PC-3 (cell line): ENCODE measurements around the gene NELFE. TPM values are rescaled to one million over a fixed set of nuclear protein-coding genes. Genes with fewer than 3 reads are reported as not detected.
A peak's percentile ranks its signal among the peaks of the same experiment; 100 is the strongest.

ENCODE experiments used
- ATAC-seq: fragments of 200-7000 bp; cut with Tn5 transposase; 2 replicates; pipeline ENCODE4 v1.9.1; 2020; ENCODE audit warnings: mild to moderate bottlenecking, moderate library complexity
- BruUV-seq: library from RNA; stranded (reverse); fragments of 400-500 nt; replicated peaks from 2 replicates; lab custom pipeline; 2021; lab: Mats Ljungman, UMichigan
- CTCF ChIA-PET: fragments of 300-600 bp; sonication (Branson Sonifier 250); formaldehyde crosslinking; loops from one replicate; lab custom pipeline; 2022; ENCODE audit warnings: antibody characterized with exemption; lab: Charles Lee
- POLR2A ChIA-PET: fragments of 300-600 bp; sonication (Branson Sonifier 250); formaldehyde crosslinking; loops from one replicate; lab custom pipeline; 2022; ENCODE audit warnings: antibody characterized with exemption; ENCODE audit not compliant: unreplicated experiment; lab: Charles Lee
- DNase-seq: peaks from one replicate; pipeline ENCODE4 v3.0.0-alpha.2; 2015
- H2AFZ ChIP-seq: fragments of 300-600 bp; sonication (generic); 2 replicates; pipeline ENCODE4 v1.6.0; 2016; ENCODE audit warnings: antibody characterized with exemption, low read length
- H3F3A ChIP-seq: fragments of 300-600 bp; sonication (generic); one replicate; pipeline ENCODE4 v1.6.0; 2017; ENCODE audit warnings: antibody characterized with exemption, low read length, control low read depth, mild to moderate bottlenecking; ENCODE audit not compliant: unreplicated experiment
- H3K27ac ChIP-seq: fragments of 300-600 bp; sonication (generic); 2 replicates; pipeline ENCODE4 v1.5.1; 2016; ENCODE audit warnings: mild to moderate bottlenecking, low read length
- H3K27me3 ChIP-seq: fragments of 300-600 bp; sonication (generic); 2 replicates; pipeline ENCODE4 v1.6.1; 2016; ENCODE audit warnings: low read length, mixed read lengths
- H3K36me3 ChIP-seq: fragments of 300-600 bp; sonication (generic); 2 replicates; pipeline ENCODE4 v1.6.1; 2016; ENCODE audit warnings: low read depth, mixed run types, low read length, mixed read lengths
- H3K4me1 ChIP-seq: fragments of 300-600 bp; sonication (generic); 2 replicates; pipeline ENCODE4 v1.5.1; 2016; ENCODE audit warnings: low read length; ENCODE audit not compliant: insufficient read depth
- H3K4me2 ChIP-seq: fragments of 300-600 bp; sonication (generic); 2 replicates; pipeline ENCODE4 v1.6.0; 2016; ENCODE audit warnings: low read length
- H3K4me3 ChIP-seq: fragments of 300-600 bp; sonication (generic); 2 replicates; pipeline ENCODE4 v1.5.1; 2016; ENCODE audit warnings: mild to moderate bottlenecking, low read length, mixed read lengths
- H3K79me2 ChIP-seq: fragments of 300-600 bp; sonication (generic); 2 replicates; pipeline ENCODE4 v1.6.1; 2017; ENCODE audit warnings: low read length, mixed read lengths
- H3K9ac ChIP-seq: fragments of 300-600 bp; sonication (generic); 2 replicates; pipeline ENCODE4 v1.6.0; 2016; ENCODE audit warnings: mild to moderate bottlenecking, low read length
- H3K9me2 ChIP-seq: fragments of 300-600 bp; sonication (generic); replicated peaks from 2 replicates; pipeline ENCODE4 v1.6.1; 2016; ENCODE audit warnings: mixed run types, low read length, mixed read lengths
- H3K9me3 ChIP-seq: fragments of 300-600 bp; sonication (generic); 2 replicates; pipeline ENCODE4 v1.6.1; 2016; ENCODE audit warnings: low read length, mixed read lengths
- H4K20me1 ChIP-seq: fragments of 300-600 bp; sonication (generic); 2 replicates; pipeline ENCODE4 v1.6.1; 2016; ENCODE audit warnings: low read length, mixed read lengths
- EZH2 ChIP-seq: fragments of 300-600 bp; sonication (generic); IDR thresholded peaks from one replicate; pipeline ENCODE4 v1.6.1; 2017; ENCODE audit warnings: antibody characterized with exemption, mild to moderate bottlenecking, low read length; ENCODE audit not compliant: unreplicated experiment
- EZH2phosphoT487 ChIP-seq: fragments of 300-600 bp; sonication (generic); IDR thresholded peaks from 2 replicates; pipeline ENCODE4 v1.6.1; 2018; ENCODE audit warnings: mild to moderate bottlenecking, antibody characterized with exemption, low read length, borderline replicate concordance
- intact Hi-C: fragments of 100-400 bp; cut with micrococcal nuclease; formaldehyde crosslinking; loops from 2 replicates; pipeline ENCODE4 v1.9.0; 2023
- total RNA-seq: library from RNA; depleted of rRNA; stranded (reverse); fragments of >200 nt; gene quantifications from 2 replicates; pipeline ENCODE4 v1.2.3, GENCODE V29; 2014
- TF ChIP-seq, protein P1 (sequence below): fragments of 300-600 bp; sonication (generic); conservative IDR thresholded peaks from 2 replicates; pipeline ENCODE4 v1.5.1; 2017; ENCODE audit warnings: antibody characterized with exemption, low read depth, mild to moderate bottlenecking, low read length

Gene NELFE
- total RNA-seq, 1 experiment from 2014 or later = 132 TPM

DNA sequence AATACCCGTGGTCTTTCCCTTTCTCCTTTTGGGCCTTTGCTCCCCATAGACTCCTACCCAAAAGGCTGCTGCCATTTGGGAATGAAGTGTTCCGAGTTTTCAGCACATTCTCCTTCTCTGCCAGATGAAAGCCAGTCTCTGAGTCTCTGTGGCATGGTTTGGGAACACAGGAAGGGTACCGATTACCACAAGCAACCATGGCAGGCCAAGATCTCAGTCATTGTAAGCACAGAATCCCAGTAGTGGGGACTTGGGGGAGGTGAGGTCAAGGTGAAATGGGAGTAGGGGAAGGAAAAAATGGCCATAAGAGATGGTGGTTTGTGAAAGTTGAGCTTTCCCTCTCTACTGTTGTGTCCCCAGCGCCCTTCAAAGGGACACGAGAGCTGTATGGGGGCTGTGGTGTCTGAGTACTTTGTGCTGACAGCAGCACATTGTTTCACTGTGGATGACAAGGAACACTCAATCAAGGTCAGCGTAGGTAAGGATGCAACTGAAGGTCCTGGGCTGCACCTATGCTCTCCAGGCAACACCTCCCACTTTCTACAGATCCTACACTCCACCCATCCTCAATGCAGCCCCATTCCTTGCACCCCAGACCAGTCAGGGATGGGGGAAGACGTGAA is 8.7 kb downstream of the NELFE start:
- ATAC-seq = no peak
- ChIA-PET CTCF (no interaction called here), POLR2A (no interaction called here)
- Histone ChIP-seq H3K36me3 (peaks cover 32% of the 10 kb centered on the region), H3K27ac (no peak overlapping the region), H3K79me2 (no peaks in the 10 kb centered on the region), H3K4me1 (peaks cover 19% of the 10 kb centered on the region), H3K9me2 (no peaks in the 10 kb centered on the region), H4K20me1 (no peaks in the 10 kb centered on the region), H2AFZ (no peak overlapping the region), H3F3A (no peaks in the 10 kb centered on the region), H3K4me3 (no peak overlapping the region), H3K9me3 (no peaks in the 10 kb centered on the region), H3K27me3 (no peaks in the 10 kb centered on the region), H3K4me2 (no peak overlapping the region), H3K9ac (no peak overlapping the region)
- intact Hi-C loops = no loop called here
- no peak for DNase-seq
- BruUV-seq = no TSS peak
- TF ChIP-seq EZH2 (no peak), EZH2phosphoT487 (no peak)
- TF ChIP-seq, protein P1, sequence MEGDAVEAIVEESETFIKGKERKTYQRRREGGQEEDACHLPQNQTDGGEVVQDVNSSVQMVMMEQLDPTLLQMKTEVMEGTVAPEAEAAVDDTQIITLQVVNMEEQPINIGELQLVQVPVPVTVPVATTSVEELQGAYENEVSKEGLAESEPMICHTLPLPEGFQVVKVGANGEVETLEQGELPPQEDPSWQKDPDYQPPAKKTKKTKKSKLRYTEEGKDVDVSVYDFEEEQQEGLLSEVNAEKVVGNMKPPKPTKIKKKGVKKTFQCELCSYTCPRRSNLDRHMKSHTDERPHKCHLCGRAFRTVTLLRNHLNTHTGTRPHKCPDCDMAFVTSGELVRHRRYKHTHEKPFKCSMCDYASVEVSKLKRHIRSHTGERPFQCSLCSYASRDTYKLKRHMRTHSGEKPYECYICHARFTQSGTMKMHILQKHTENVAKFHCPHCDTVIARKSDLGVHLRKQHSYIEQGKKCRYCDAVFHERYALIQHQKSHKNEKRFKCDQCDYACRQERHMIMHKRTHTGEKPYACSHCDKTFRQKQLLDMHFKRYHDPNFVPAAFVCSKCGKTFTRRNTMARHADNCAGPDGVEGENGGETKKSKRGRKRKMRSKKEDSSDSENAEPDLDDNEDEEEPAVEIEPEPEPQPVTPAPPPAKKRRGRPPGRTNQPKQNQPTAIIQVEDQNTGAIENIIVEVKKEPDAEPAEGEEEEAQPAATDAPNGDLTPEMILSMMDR = no peak

DNA sequence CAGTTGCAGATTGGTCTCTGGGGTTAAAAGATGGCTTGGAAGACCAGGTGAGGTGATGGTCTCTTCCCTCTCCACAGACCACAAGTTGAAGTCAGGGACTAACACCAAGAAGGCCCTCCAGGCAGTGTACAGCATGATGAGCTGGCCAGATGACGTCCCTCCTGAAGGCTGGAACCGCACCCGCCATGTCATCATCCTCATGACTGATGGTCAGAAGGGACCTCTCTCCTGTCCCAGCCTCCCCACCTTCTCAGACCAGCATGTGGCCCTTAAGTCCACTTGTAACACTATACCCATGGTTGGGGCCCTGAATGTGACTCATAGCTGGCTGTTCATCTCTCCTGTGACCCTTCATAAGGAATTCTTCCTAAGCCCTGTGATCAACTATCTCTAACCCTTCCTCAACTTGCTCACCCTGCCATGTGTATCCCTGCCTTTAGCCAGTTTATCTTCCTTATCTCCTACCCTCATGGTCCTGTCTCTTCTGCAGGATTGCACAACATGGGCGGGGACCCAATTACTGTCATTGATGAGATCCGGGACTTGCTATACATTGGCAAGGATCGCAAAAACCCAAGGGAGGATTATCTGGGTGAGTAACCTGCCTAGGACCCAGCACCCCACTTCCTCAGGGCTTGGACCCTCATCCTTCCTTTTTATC is 9.9 kb downstream of the NELFE start:
- peak; percentile 11; the same call in 1 of the 2 replicates for ATAC-seq
- POLR2A ChIA-PET = no interaction called here
- H3K27ac ChIP-seq = peak overlapping the region; percentile 4

More for the DNA sequence above, 9.9 kb downstream of the NELFE start:
- Histone ChIP-seq H4K20me1 (no peaks in the 10 kb centered on the region), H3K36me3 (peaks cover 21% of the 10 kb centered on the region), H2AFZ (no peak overlapping the region), H3F3A (no peaks in the 10 kb centered on the region), H3K4me1 (peaks cover 23% of the 10 kb centered on the region), H3K4me2 (no peak overlapping the region), H3K9ac (no peak overlapping the region), H3K27me3 (no peaks in the 10 kb centered on the region), H3K9me2 (no peaks in the 10 kb centered on the region), H3K4me3 (no peak overlapping the region), H3K79me2 (no peaks in the 10 kb centered on the region), H3K9me3 (no peaks in the 10 kb centered on the region)
- CTCF ChIA-PET = no interaction called here
- peak; percentile 49 for DNase-seq
- no peak for TF ChIP-seq EZH2
- TF ChIP-seq, protein P1 = no peak
- TF ChIP-seq EZH2phosphoT487 = no peak
- TSS peak; percentile 6 for BruUV-seq
- intact Hi-C loops = no loop called here
